Loucy (cell line): ENCODE data around the gene LHFPL6.

ENCODE experiments used
- H2AFZ ChIP-seq: fragments of 200-600 bp; sonication (generic); 2 replicates; pipeline ENCODE4 v1.6.0; 2016; ENCODE audit warnings: antibody characterized with exemption, mild to moderate bottlenecking, low read length, moderate library complexity
- H3F3A ChIP-seq: fragments of 200-600 bp; 2 replicates; pipeline ENCODE4 v1.6.0; 2016; ENCODE audit warnings: antibody characterized with exemption, low read depth, mild to moderate bottlenecking
- H3K27me3 ChIP-seq: fragments of 200-600 bp; sonication (generic); 2 replicates; pipeline ENCODE4 v1.6.1; 2014; ENCODE audit warnings: low read length, mild to moderate bottlenecking; ENCODE audit not compliant: insufficient read depth, poor library complexity, severe bottlenecking
- H3K36me3 ChIP-seq: fragments of 200-600 bp; sonication (generic); 2 replicates; pipeline ENCODE4 v1.6.1; 2016; ENCODE audit warnings: low read length; ENCODE audit not compliant: insufficient read depth
- H3K4me1 ChIP-seq: fragments of 200-600 bp; sonication (generic); 2 replicates; pipeline ENCODE4 v1.5.1; 2014; ENCODE audit warnings: low read length, mild to moderate bottlenecking; ENCODE audit not compliant: insufficient read depth, poor library complexity, severe bottlenecking
- H3K4me2 ChIP-seq: fragments of 200-600 bp; sonication (generic); 2 replicates; pipeline ENCODE4 v1.6.0; 2014; ENCODE audit warnings: antibody characterized with exemption, low read length, low read depth, mild to moderate bottlenecking; ENCODE audit not compliant: poor library complexity, severe bottlenecking
- H3K4me3 ChIP-seq: fragments of 200-600 bp; sonication (generic); 2 replicates; pipeline ENCODE4 v1.5.1; 2014; ENCODE audit warnings: low read length, mild to moderate bottlenecking, mixed read lengths; ENCODE audit not compliant: poor library complexity, severe bottlenecking
- H3K79me2 ChIP-seq: fragments of 200-600 bp; sonication (generic); 2 replicates; pipeline ENCODE4 v1.6.1; 2014; ENCODE audit warnings: low read length; ENCODE audit not compliant: insufficient read depth
- H3K9ac ChIP-seq: fragments of 200-600 bp; sonication (generic); 2 replicates; pipeline ENCODE4 v1.6.0; 2014; ENCODE audit warnings: mild to moderate bottlenecking, low read depth, low read length, moderate library complexity; ENCODE audit not compliant: poor library complexity, severe bottlenecking
- H3K9me2 ChIP-seq: fragments of 200-600 bp; sonication (generic); replicated peaks from 2 replicates; pipeline ENCODE4 v1.6.1; 2016; ENCODE audit warnings: low read depth, low read length, mixed read lengths
- H3K9me3 ChIP-seq: fragments of 200-600 bp; sonication (generic); 2 replicates; pipeline ENCODE4 v1.6.1; 2014; ENCODE audit warnings: mild to moderate bottlenecking, antibody characterized with exemption, low read length, low read depth; ENCODE audit not compliant: insufficient read depth
- H4K20me1 ChIP-seq: fragments of 200-600 bp; sonication (generic); 2 replicates; pipeline ENCODE4 v1.6.0; 2014; ENCODE audit warnings: antibody characterized with exemption, low read length, mild to moderate bottlenecking; ENCODE audit not compliant: insufficient read depth, poor library complexity, severe bottlenecking
- EZH2phosphoT487 ChIP-seq: fragments of 200-600 bp; IDR thresholded peaks from 2 replicates; pipeline ENCODE4 v1.6.1; 2018; ENCODE audit warnings: antibody characterized with exemption, mild to moderate bottlenecking, moderate library complexity, borderline replicate concordance
- TF ChIP-seq, protein P1 (sequence below): fragments of 200-600 bp; sonication (generic); conservative IDR thresholded peaks from 2 replicates; pipeline ENCODE4 v1.5.1; 2014; ENCODE audit warnings: mild to moderate bottlenecking, antibody characterized with exemption, low read length

LHFPL6 gene

GRCh38 chr13:39540929-39541605 is 61.9 kb downstream of the LHFPL6 start:
- Histone ChIP-seq H2AFZ (no peak overlapping the region), H3K4me2 (no peak overlapping the region), H3F3A (no peaks in the 10 kb centered on the region), H3K36me3 (no peaks in the 10 kb centered on the region), H3K4me1 (no peaks in the 10 kb centered on the region), H3K27me3 (no peaks in the 10 kb centered on the region), H3K9me2 (no peaks in the 10 kb centered on the region), H3K79me2 (no peaks in the 10 kb centered on the region), H3K4me3 (no peak overlapping the region), H3K9me3 (no peaks in the 10 kb centered on the region), H3K9ac (no peak overlapping the region), H4K20me1 (no peaks in the 10 kb centered on the region)
- TF ChIP-seq EZH2phosphoT487 = no peak
- TF ChIP-seq, protein P1, sequence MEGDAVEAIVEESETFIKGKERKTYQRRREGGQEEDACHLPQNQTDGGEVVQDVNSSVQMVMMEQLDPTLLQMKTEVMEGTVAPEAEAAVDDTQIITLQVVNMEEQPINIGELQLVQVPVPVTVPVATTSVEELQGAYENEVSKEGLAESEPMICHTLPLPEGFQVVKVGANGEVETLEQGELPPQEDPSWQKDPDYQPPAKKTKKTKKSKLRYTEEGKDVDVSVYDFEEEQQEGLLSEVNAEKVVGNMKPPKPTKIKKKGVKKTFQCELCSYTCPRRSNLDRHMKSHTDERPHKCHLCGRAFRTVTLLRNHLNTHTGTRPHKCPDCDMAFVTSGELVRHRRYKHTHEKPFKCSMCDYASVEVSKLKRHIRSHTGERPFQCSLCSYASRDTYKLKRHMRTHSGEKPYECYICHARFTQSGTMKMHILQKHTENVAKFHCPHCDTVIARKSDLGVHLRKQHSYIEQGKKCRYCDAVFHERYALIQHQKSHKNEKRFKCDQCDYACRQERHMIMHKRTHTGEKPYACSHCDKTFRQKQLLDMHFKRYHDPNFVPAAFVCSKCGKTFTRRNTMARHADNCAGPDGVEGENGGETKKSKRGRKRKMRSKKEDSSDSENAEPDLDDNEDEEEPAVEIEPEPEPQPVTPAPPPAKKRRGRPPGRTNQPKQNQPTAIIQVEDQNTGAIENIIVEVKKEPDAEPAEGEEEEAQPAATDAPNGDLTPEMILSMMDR = no peak

DNA sequence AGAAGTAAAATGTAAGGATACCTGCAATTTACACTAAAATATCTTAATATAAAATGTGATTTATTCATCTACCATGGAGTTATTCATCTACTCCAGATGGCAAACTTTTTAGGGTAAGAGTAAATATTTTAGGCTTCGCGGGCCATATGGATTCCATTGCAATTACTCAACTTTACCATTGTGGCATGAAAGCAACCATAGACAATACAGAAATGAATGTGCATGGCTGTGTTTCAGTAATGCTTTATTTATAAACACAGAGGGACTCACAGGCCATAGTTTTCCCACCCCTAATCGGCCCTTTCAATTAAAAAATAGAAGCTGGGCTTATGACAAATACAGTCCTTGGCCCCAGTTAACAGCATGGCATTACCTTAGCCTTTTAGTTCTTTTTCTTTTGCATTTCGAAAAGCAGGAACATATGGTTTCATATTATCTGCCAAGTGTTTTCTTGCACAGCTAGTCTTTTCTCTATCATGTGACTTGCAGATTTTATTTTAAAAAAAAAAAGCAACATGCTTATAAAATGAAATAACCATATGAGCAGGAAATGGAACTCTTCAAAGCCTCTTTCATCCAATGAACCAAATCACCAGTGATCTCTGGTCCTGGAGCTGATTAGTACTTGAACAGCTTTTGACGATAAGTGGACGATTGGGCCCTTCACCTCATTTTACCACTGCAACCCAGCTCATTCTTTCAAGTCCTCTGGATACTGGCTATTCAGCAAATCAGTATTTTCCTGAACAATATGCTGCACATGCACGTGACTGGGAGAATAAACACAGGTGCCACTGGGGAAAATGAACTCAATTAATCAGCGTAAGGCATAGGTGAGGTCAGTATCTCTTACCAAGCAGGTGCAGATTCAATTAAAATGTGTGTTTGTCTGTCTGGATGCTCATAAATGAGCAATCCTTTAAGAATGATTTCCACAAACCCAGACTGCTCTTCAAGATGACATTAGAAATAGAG is 63.9 kb downstream of the LHFPL6 start:
- Histone ChIP-seq H4K20me1 (no peaks in the 10 kb centered on the region), H3K27me3 (no peaks in the 10 kb centered on the region), H3F3A (no peaks in the 10 kb centered on the region), H3K4me3 (no peak overlapping the region), H3K36me3 (no peaks in the 10 kb centered on the region), H3K9me3 (no peaks in the 10 kb centered on the region), H2AFZ (no peak overlapping the region), H3K9me2 (no peaks in the 10 kb centered on the region), H3K4me2 (no peak overlapping the region), H3K79me2 (no peaks in the 10 kb centered on the region), H3K9ac (no peak overlapping the region), H3K4me1 (no peaks in the 10 kb centered on the region)
- TF ChIP-seq EZH2phosphoT487 = no peak
- TF ChIP-seq, protein P1 = no peak

DNA sequence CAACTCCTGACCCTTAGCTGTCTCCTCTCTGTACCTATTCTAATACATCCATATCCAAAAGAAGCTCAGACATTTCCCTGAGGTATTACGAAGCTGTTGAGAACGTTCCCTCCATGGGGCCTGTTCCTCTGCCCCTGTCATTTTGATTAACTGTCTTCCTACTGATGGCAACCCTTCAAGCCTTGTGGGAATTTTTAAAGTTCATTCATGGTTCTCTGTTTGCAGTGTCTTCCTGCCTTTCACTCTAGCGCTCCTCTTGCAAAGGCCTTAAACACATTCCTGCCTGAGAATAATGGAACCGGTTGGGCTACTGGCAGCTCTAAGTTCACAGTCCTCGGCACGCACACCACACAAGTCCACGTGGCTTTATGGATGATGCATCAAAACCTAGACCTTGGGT is 66.1 kb downstream of the LHFPL6 start:
- no peaks in the 10 kb centered on the region for H3K9me2 ChIP-seq
- no peak overlapping the region for H3K9ac ChIP-seq
- H3K4me3 ChIP-seq = no peak overlapping the region
- no peak overlapping the region for H2AFZ ChIP-seq
- no peaks in the 10 kb centered on the region for H3F3A ChIP-seq
- H3K27me3 ChIP-seq = no peaks in the 10 kb centered on the region
- no peaks in the 10 kb centered on the region for H4K20me1 ChIP-seq
- no peaks in the 10 kb centered on the region for H3K9me3 ChIP-seq
- no peaks in the 10 kb centered on the region for H3K36me3 ChIP-seq
- no peak overlapping the region for H3K4me2 ChIP-seq
- TF ChIP-seq, protein P1 = no peak
- no peak for TF ChIP-seq EZH2phosphoT487
- H3K79me2 ChIP-seq = no peaks in the 10 kb centered on the region
- H3K4me1 ChIP-seq = no peaks in the 10 kb centered on the region
